Cerebellar cortex (tissue), 1 donor: ENCODE measurements around the gene GALE.

Experiments used
- DNase-seq: peaks from one replicate; pipeline ENCODE4 v3.0.0-alpha.2; 2015; ENCODE audit warnings: low spot score

GALE gene

DNA sequence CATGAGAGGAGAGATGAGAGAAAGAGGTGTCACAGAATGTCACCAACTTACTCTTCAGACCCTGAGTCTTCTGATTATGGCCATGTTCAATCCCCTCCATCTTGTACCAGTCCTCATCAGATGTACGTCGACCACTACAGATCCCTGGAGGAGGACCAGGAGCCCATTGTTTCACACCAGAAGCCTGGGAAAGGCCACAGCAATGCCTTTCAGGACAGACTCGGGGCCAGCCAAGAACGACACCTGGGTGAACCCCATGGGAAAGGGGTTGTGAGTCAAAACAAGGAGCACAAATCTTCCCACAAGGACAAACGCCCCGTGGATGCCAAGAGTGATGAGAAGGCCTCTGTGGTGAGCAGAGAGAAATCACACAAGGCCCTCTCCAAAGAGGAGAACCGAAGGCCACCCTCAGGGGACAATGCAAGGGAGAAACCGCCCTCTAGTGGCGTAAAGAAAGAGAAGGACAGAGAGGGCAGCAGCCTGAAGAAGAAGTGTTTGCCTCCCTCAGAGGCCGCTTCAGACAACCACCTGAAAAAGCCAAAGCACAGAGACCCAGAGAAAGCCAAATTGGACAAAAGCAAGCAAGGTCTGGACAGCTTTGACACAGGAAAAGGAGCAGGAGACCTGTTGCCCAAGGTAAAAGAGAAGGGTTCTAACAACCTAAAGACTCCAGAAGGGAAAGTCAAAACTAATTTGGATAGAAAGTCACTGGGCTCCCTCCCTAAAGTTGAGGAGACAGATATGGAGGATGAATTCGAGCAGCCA, 49.3 kb downstream of the GALE start:
- peak; percentile 70 for DNase-seq

- no peak for DNase-seq
Observed at GRCh38 chr1:23748016-23748415, 52.5 kb downstream of the GALE start.
